HUES48 (cell line): ENCODE measurements around the gene NEXN.

ENCODE experiments used
- H3K27ac ChIP-seq: one replicate; pipeline ENCODE4 v1.7.0; 2013; ENCODE audit warnings: low read depth, low read length, inconsistent platforms
- H3K27me3 ChIP-seq: 2 replicates; pipeline ENCODE4 v1.6.1; 2013; ENCODE audit warnings: mild to moderate bottlenecking, low read length; ENCODE audit not compliant: control insufficient read depth, insufficient read depth
- H3K36me3 ChIP-seq: 2 replicates; pipeline ENCODE4 v1.6.1; 2013; ENCODE audit warnings: low read length; ENCODE audit not compliant: control insufficient read depth, insufficient read depth
- H3K4me1 ChIP-seq: 2 replicates; pipeline ENCODE4 v1.6.1; 2013; ENCODE audit warnings: mild to moderate bottlenecking, low read length; ENCODE audit not compliant: control insufficient read depth, insufficient read depth
- H3K4me3 ChIP-seq: 2 replicates; pipeline ENCODE4 v1.5.1; 2013; ENCODE audit warnings: mild to moderate bottlenecking, low read depth, low read length
- H3K9ac ChIP-seq: 2 replicates; pipeline ENCODE4 v1.6.1; 2013; ENCODE audit warnings: mild to moderate bottlenecking, low read depth, low read length, moderate library complexity
- H3K9me3 ChIP-seq: 2 replicates; pipeline ENCODE4 v1.6.1; 2013; ENCODE audit warnings: low read length; ENCODE audit not compliant: control insufficient read depth, insufficient read depth

NEXN gene

GRCh38 chr1:77873461-77873860 is 15.0 kb upstream of the NEXN start:
- no peak overlapping the region for H3K27ac ChIP-seq
- H3K4me1 ChIP-seq, result no peaks in the 10 kb centered on the region
- H3K4me3 ChIP-seq, result no peak overlapping the region

GRCh38 chr1:77874804-77875445 is 13.5 kb upstream of the NEXN start:
- no peaks in the 10 kb centered on the region for H3K36me3 ChIP-seq
- no peak overlapping the region for H3K27ac ChIP-seq
- no peaks in the 10 kb centered on the region for H3K4me1 ChIP-seq
- H3K27me3 ChIP-seq, result no peaks in the 10 kb centered on the region
- no peaks in the 10 kb centered on the region for H3K9me3 ChIP-seq
- no peak overlapping the region for H3K4me3 ChIP-seq
- H3K9ac ChIP-seq, result no peak overlapping the region

More at GRCh38 chr1:77873461-77873860, 15.0 kb upstream of the NEXN start:
- Histone ChIP-seq H3K27me3 (no peaks in the 10 kb centered on the region), H3K9me3 (no peaks in the 10 kb centered on the region), H3K36me3 (peaks cover 1% of the 10 kb centered on the region; the same call in 1 of the 2 replicates), H3K9ac (no peak overlapping the region)

DNA sequence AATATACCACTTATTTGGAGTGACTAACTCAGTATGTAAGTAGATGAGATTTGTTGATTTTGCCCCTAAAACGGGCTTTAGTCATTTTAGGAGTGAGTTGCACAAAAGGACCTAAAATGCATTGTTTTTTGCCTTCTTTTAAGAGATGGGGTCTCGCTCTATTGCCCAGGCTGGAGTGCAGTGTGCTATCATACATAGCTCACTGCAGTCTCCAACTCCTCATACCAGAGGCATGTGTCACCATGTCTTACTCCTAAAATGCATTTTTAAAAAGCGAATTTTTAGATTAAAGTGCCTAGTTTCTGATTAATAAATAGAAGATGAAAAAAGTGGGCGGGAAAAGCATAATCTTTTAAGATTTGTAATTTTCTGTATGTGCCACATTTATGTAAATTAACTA is 11.5 kb upstream of the NEXN start:
- H3K9ac ChIP-seq, result no peak overlapping the region
- no peaks in the 10 kb centered on the region for H3K4me1 ChIP-seq
- no peaks in the 10 kb centered on the region for H3K9me3 ChIP-seq
- H3K36me3 ChIP-seq, result no peaks in the 10 kb centered on the region
- H3K27ac ChIP-seq, result no peak overlapping the region
- H3K27me3 ChIP-seq, result no peaks in the 10 kb centered on the region
- H3K4me3 ChIP-seq, result no peak overlapping the region

GRCh38 chr1:77881061-77881460 is 7.4 kb upstream of the NEXN start:
- Histone ChIP-seq H3K36me3 (no peaks in the 10 kb centered on the region), H3K4me3 (no peak overlapping the region), H3K9me3 (no peaks in the 10 kb centered on the region), H3K9ac (no peak overlapping the region), H3K27me3 (no peaks in the 10 kb centered on the region), H3K4me1 (no peaks in the 10 kb centered on the region), H3K27ac (no peak overlapping the region)

DNA sequence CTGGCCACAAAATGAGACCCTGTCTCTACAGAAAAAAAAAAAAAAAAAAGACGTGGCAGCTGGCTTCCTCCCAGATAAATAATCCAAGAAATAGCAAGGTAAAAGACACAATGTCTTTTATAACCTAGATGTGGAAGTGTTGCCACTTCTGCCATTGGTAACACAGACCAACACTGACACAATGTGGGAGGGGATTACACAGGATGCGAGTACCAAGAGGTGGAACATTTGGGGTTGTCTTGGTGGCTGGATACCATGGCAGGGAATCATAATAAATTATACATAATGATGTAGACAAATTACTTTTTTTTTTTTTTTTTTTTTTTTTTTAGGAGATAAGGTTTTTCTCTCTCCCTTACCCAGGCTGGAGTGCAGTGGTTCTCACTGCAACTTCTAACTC is 6.0 kb upstream of the NEXN start:
- no peaks in the 10 kb centered on the region for H3K36me3 ChIP-seq
- H3K27me3 ChIP-seq, result no peaks in the 10 kb centered on the region

GRCh38 chr1:77888781-77889642 is 588 bp downstream of the NEXN start:
- no peaks in the 10 kb centered on the region for H3K9me3 ChIP-seq
- H3K9ac ChIP-seq, result peak overlapping the region; percentile 78
- peak overlapping the region; percentile 99 for H3K4me3 ChIP-seq
- H3K27ac ChIP-seq, result peak overlapping the region; percentile 93
- no peaks in the 10 kb centered on the region for H3K27me3 ChIP-seq
- peaks cover 8% of the 10 kb centered on the region; the same call in 1 of the 2 replicates for H3K4me1 ChIP-seq
- H3K36me3 ChIP-seq, result no peaks in the 10 kb centered on the region

More for the DNA sequence above, 6.0 kb upstream of the NEXN start:
- H3K9me3 ChIP-seq, result no peaks in the 10 kb centered on the region
- H3K4me3 ChIP-seq, result no peak overlapping the region
- H3K4me1 ChIP-seq, result no peaks in the 10 kb centered on the region
- H3K27ac ChIP-seq, result no peak overlapping the region
- no peak overlapping the region for H3K9ac ChIP-seq

GRCh38 chr1:77889671-77890070 is 1.2 kb downstream of the NEXN start:
- Histone ChIP-seq H3K4me3 (peak overlapping the region; percentile 99), H3K9ac (no peak overlapping the region), H3K27ac (no peak overlapping the region)

GRCh38 chr1:77891200-77891599 is 2.8 kb downstream of the NEXN start:
- H3K36me3 ChIP-seq, result no peaks in the 10 kb centered on the region
- no peaks in the 10 kb centered on the region for H3K9me3 ChIP-seq
- no peak overlapping the region for H3K4me3 ChIP-seq
- no peaks in the 10 kb centered on the region for H3K27me3 ChIP-seq
- H3K4me1 ChIP-seq, result peaks cover 8% of the 10 kb centered on the region; the same call in 1 of the 2 replicates
- H3K27ac ChIP-seq, result no peak overlapping the region
- H3K9ac ChIP-seq, result no peak overlapping the region

More at GRCh38 chr1:77889671-77890070, 1.2 kb downstream of the NEXN start:
- Histone ChIP-seq H3K36me3 (no peaks in the 10 kb centered on the region), H3K9me3 (no peaks in the 10 kb centered on the region), H3K4me1 (peaks cover 8% of the 10 kb centered on the region; the same call in 1 of the 2 replicates), H3K27me3 (no peaks in the 10 kb centered on the region)

DNA sequence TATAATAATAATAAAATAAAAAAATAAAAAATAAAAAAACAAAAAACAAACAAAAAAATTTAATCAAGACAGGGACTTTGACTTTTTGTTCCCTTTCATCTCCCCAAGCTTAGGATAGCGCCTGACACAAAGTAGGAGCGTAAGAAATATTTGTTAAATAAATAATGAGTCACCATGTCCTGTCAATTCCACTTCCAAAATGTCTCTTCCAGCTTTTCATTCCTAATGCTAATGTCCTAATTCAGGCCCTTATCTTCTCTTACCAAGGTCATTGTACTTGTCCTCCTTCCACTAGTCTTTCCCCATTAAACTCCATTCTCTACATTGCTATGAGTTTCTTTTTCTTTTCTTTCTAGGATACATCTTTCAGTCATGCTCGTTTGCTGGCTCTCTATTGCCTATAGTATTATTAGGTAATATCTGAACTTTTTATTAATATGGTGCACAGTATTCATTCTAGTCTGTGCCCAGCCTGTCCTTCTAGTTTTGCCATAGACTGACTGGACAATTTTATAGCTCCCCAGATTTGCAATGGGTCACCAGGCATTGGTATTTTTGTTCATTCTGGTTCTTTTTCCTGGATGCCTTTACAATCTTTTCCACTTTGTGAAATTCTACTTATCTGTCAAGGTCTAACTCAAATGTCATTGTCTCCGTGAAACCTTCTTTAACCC is 11.4 kb downstream of the NEXN start:
- Histone ChIP-seq H3K9me3 (no peaks in the 10 kb centered on the region), H3K27ac (no peak overlapping the region), H3K36me3 (no peaks in the 10 kb centered on the region), H3K4me1 (no peaks in the 10 kb centered on the region), H3K27me3 (no peaks in the 10 kb centered on the region), H3K4me3 (no peak overlapping the region), H3K9ac (no peak overlapping the region)

DNA sequence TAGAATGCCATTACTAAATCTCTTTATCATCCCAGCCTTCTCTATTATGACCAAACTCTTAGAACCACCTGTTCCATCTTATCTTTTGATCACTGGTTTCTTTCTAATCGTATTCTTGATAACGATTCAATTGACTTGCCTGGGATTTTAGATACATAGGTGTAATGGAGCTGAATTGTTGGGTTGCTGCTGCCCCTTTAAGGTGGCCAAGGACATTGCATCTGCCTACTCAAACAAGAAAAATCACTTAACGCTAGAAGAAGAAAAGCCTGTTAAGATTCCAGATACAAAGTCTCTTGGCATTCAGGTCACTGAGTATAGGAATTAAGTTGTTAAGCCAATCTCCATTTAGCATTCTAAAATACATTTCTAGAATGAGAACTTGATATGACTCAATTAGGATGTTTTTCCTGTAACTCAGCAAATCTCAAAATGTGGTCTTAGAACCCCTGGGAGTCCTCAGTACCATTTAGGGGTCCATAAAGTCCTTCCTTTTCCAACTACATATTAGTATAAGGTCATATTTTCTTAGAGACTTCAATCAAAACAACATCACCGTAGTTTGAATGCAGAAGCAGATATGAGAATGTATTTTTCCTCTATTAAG is 12.4 kb downstream of the NEXN start:
- Histone ChIP-seq H3K9me3 (no peaks in the 10 kb centered on the region), H3K36me3 (no peaks in the 10 kb centered on the region), H3K4me3 (no peak overlapping the region), H3K4me1 (no peaks in the 10 kb centered on the region), H3K9ac (no peak overlapping the region), H3K27ac (no peak overlapping the region), H3K27me3 (no peaks in the 10 kb centered on the region)
